ENCODE results near the gene TMEM140. TPM values are rescaled to one million over a fixed set of nuclear protein-coding genes. Genes with fewer than 3 reads are reported as not detected.
A peak's percentile ranks its signal among the peaks of the same experiment; 100 is the strongest.
"Not testable (repeated sequence)": the region's sequence is repeated elsewhere in the genome, so short reads cannot be mapped to it uniquely, and the experiment has no call there.

TMEM140 gene
- total RNA-seq, 2 experiments from 2014 or later: 12.6 to 12.7 TPM

GRCh38 chr7:135208102-135208793 is 60.4 kb downstream of the TMEM140 start:
- Mint-ChIP-seq H3K36me3 (ENCODE audit: low read depth) (peaks cover 12% of the 10 kb centered on the region), H3K27ac (no peak overlapping the region), H3K4me3 (no peak overlapping the region), H3K27me3 (ENCODE audit: low read depth) (no peaks in the 10 kb centered on the region), H3K4me1 (ENCODE audit: low read depth) (peaks cover 24% of the 10 kb centered on the region), H3K9me3 (ENCODE audit: insufficient read depth) (no peaks in the 10 kb centered on the region)
- no peak for ATAC-seq
- POLR2A ChIA-PET: interaction anchor here (0.6 to 1.1 kb wide), 2 partner anchors 26 to 455 kb away, joined by 3 read pairs; no protein-coding TSS in a partner anchor
- CTCF ChIA-PET: interaction anchor here (1.3 kb wide), 2 partner anchors 66 to 222 kb away, joined by 3 to 6 read pairs; partner anchors contain the start of gene AGBL3
- DNase-seq: no peak

- Mint-ChIP-seq H3K9me3 (ENCODE audit: insufficient read depth) (no peaks in the 10 kb centered on the region), H3K4me1 (ENCODE audit: low read depth) (peaks cover 18% of the 10 kb centered on the region), H3K27ac (no peak overlapping the region), H3K36me3 (ENCODE audit: low read depth) (peaks cover 8% of the 10 kb centered on the region), H3K4me3 (no peak overlapping the region), H3K27me3 (ENCODE audit: low read depth) (peaks cover 3% of the 10 kb centered on the region)
- ATAC-seq (no peak), DNase-seq (no peak)
- CTCF ChIA-PET: interaction anchor here (1.3 to 3.0 kb wide), 2 partner anchors 39 to 65 kb away, joined by 3 to 19 read pairs; partner anchors contain the start of gene CYREN
- POLR2A ChIA-PET: interaction anchor here (0.7 to 2.2 kb wide), 4 partner anchors 25 to 61 kb away, joined by 3 to 16 read pairs (median 4); partner anchors contain the start of gene TMEM140
Observed at GRCh38 chr7:135209225-135209834, 61.5 kb downstream of the TMEM140 start.

GRCh38 chr7:135210888-135211178 is 63.0 kb downstream of the TMEM140 start:
- Mint-ChIP-seq H3K36me3 (ENCODE audit: low read depth) (peaks cover 2% of the 10 kb centered on the region), H3K9me3 (ENCODE audit: insufficient read depth) (no peaks in the 10 kb centered on the region), H3K27me3 (ENCODE audit: low read depth) (peaks cover 3% of the 10 kb centered on the region), H3K4me1 (ENCODE audit: low read depth) (peaks cover 18% of the 10 kb centered on the region), H3K27ac (peak overlapping the region; percentile 99), H3K4me3 (peak overlapping the region; percentile 94)
- ATAC-seq: no peak
- no peak for DNase-seq
- POLR2A ChIA-PET: interaction anchor here (0.8 to 2.2 kb wide), 8 partner anchors 10 to 452 kb away, joined by 3 to 16 read pairs (median 5); partner anchors contain the start of genes CYREN, STMP1 and TMEM140
- CTCF ChIA-PET: interaction anchor here (1.0 to 3.0 kb wide), 6 partner anchors 8 to 434 kb away, joined by 3 to 19 read pairs (median 4); partner anchors contain the start of gene CYREN

- peak within 1 kb of the TSS; percentile 99 for H3K27ac Mint-ChIP-seq
- H3K9me3 Mint-ChIP-seq (ENCODE audit: insufficient read depth): no peaks in the 10 kb centered on the region
- H3K4me3 Mint-ChIP-seq: peak within 1 kb of the TSS; percentile 94
- H3K27me3 Mint-ChIP-seq (ENCODE audit: low read depth): peaks cover 3% of the 10 kb centered on the region
- DNase-seq: peak; percentile 96
- ChIA-PET CTCF (interaction anchor here (1.0 to 3.0 kb wide), 6 partner anchors 9 to 433 kb away, joined by 3 to 19 read pairs (median 4); partner anchors contain the start of gene CYREN), POLR2A (interaction anchor here (0.8 to 2.2 kb wide), 8 partner anchors 11 to 451 kb away, joined by 3 to 16 read pairs (median 5); partner anchors contain the start of genes CYREN, STMP1 and TMEM140)
- H3K36me3 Mint-ChIP-seq (ENCODE audit: low read depth): peaks cover under 1% of the 10 kb centered on the region
- H3K4me1 Mint-ChIP-seq (ENCODE audit: low read depth): peaks cover 18% of the 10 kb centered on the region
- ATAC-seq: peak; percentile 92
Observed at GRCh38 chr7:135211179-135211945, 63.5 kb downstream of the TMEM140 start, which contains the start of gene WDR91. Gene WDR91 (minus strand): TSS chr7:135211526. CDS start chr7:135211502, 24 bp downstream.

GRCh38 chr7:135211946-135212685 is 64.2 kb downstream of the TMEM140 start:
- ChIA-PET POLR2A (interaction anchor here (1.0 to 1.7 kb wide), 3 partner anchors 41 to 225 kb away, joined by 5 to 6 read pairs (median 5); partner anchors contain the start of gene CYREN), CTCF (interaction anchor here (1.4 to 3.0 kb wide), 4 partner anchors 10 to 225 kb away, joined by 4 to 19 read pairs (median 6); partner anchors contain the start of gene CYREN)
- H3K36me3 Mint-ChIP-seq (ENCODE audit: low read depth); ATAC-seq; H3K9me3 Mint-ChIP-seq (ENCODE audit: insufficient read depth); DNase-seq; H3K27me3 Mint-ChIP-seq (ENCODE audit: low read depth): not testable (repeated sequence)
- peak overlapping the region; percentile 94 for H3K4me3 Mint-ChIP-seq
- peak overlapping the region; percentile 83 for H3K27ac Mint-ChIP-seq
- peaks cover 18% of the 10 kb centered on the region for H3K4me1 Mint-ChIP-seq (ENCODE audit: low read depth)

GRCh38 chr7:135213831-135214230 is 66.0 kb downstream of the TMEM140 start:
- POLR2A ChIA-PET: interaction anchor here (1.3 kb wide), 1 partner anchor 9 kb away, joined by 4 read pairs; no protein-coding TSS in a partner anchor
- Mint-ChIP-seq H3K27ac (no peak overlapping the region), H3K4me3 (no peak overlapping the region)

GRCh38 chr7:135215180-135215579 is 67.3 kb downstream of the TMEM140 start:
- Mint-ChIP-seq H3K27me3 (ENCODE audit: low read depth) (peaks cover 5% of the 10 kb centered on the region), H3K4me1 (ENCODE audit: low read depth) (peaks cover 10% of the 10 kb centered on the region), H3K27ac (no peak overlapping the region), H3K4me3 (no peak overlapping the region), H3K9me3 (ENCODE audit: insufficient read depth) (no peaks in the 10 kb centered on the region), H3K36me3 (ENCODE audit: low read depth) (no peaks in the 10 kb centered on the region)
- CTCF ChIA-PET: interaction anchor here (1.6 kb wide), 1 partner anchor 45 kb away, joined by 5 read pairs; the partner anchor contains the start of gene CYREN
- DNase-seq (no peak), ATAC-seq (no peak)
- POLR2A ChIA-PET: interaction anchor here (1.3 kb wide), 1 partner anchor 10 kb away, joined by 4 read pairs; no protein-coding TSS in a partner anchor

More at GRCh38 chr7:135213831-135214230, 66.0 kb downstream of the TMEM140 start:
- CTCF ChIA-PET: interaction anchor here (0.6 to 1.6 kb wide), 3 partner anchors 44 to 271 kb away, joined by 3 to 5 read pairs (median 4); partner anchors contain the start of gene CYREN
- Mint-ChIP-seq H3K27me3 (ENCODE audit: low read depth) (peaks cover 5% of the 10 kb centered on the region), H3K36me3 (ENCODE audit: low read depth) (no peaks in the 10 kb centered on the region), H3K9me3 (ENCODE audit: insufficient read depth) (no peaks in the 10 kb centered on the region), H3K4me1 (ENCODE audit: low read depth) (peaks cover 10% of the 10 kb centered on the region)
- DNase-seq (no peak), ATAC-seq (no peak)

- H3K9me3 Mint-ChIP-seq (ENCODE audit: insufficient read depth): peaks cover 4% of the 10 kb centered on the region
- peaks cover 5% of the 10 kb centered on the region for H3K4me1 Mint-ChIP-seq (ENCODE audit: low read depth)
- no peaks in the 10 kb centered on the region for H3K36me3 Mint-ChIP-seq (ENCODE audit: low read depth)
- H3K27me3 Mint-ChIP-seq (ENCODE audit: low read depth): peaks cover 7% of the 10 kb centered on the region
- DNase-seq (no peak), ATAC-seq (no peak)
- ChIA-PET CTCF (no interaction called here), POLR2A (no interaction called here)
- no peak overlapping the region for H3K27ac Mint-ChIP-seq
- H3K4me3 Mint-ChIP-seq: no peak overlapping the region
Observed at GRCh38 chr7:135215698-135216097, 67.8 kb downstream of the TMEM140 start.

Measured in activated CD8-positive, alpha-beta T cell treated with anti-CD3 and anti-CD28 coated beads, Interleukin-2, amount 10 ng/mL, durations not matched to agents 7 days and 5 days (primary cell).